ENCODE measurements around the gene RBM47.
"Not testable (repeated sequence)": the region's sequence is repeated elsewhere in the genome, so short reads cannot be mapped to it uniquely, and the experiment has no call there.

Gene RBM47

GRCh38 chr4:40629401-40630334 lies at the start of gene RBM47:
RBM47 (minus strand) TSS chr4:40629864; CDS start chr4:40438893, 190,971 bp downstream.
- no peak for DNase-seq (ENCODE audit: low read depth)

GRCh38 chr4:40678421-40678820 lies 48.8 kb upstream of the RBM47 start:
- DNase-seq (ENCODE audit: low read depth), result no peak

- DNase-seq (ENCODE audit: low read depth), result no peak
These were observed 45.5 kb upstream of the RBM47 start for GRCh38 chr4:40675166-40675565.

GRCh38 chr4:40672528-40673522 lies 43.2 kb upstream of the RBM47 start:
- peak; percentile 52 for DNase-seq (ENCODE audit: low read depth)

- DNase-seq (ENCODE audit: low read depth), result no peak
These were observed 39.8 kb upstream of the RBM47 start for GRCh38 chr4:40669504-40669903.

- no peak for DNase-seq (ENCODE audit: low read depth)
These were observed 36.2 kb upstream of the RBM47 start for GRCh38 chr4:40665842-40666241.

- DNase-seq (ENCODE audit: low read depth), result no peak
These were observed 33.4 kb upstream of the RBM47 start for GRCh38 chr4:40662962-40663604.

GRCh38 chr4:40661803-40662202 lies 32.1 kb upstream of the RBM47 start:
- no peak for DNase-seq (ENCODE audit: low read depth)

- DNase-seq (ENCODE audit: low read depth), result no peak
These were observed 26.7 kb upstream of the RBM47 start for GRCh38 chr4:40656201-40656863.

GRCh38 chr4:40651280-40651679 lies 21.6 kb upstream of the RBM47 start:
- no peak for DNase-seq (ENCODE audit: low read depth)

GRCh38 chr4:40649321-40649720 lies 19.7 kb upstream of the RBM47 start:
- DNase-seq (ENCODE audit: low read depth), result no peak

GRCh38 chr4:40648742-40649281 lies 19.1 kb upstream of the RBM47 start:
- no peak for DNase-seq (ENCODE audit: low read depth)

- DNase-seq (ENCODE audit: low read depth), result no peak
These were observed 18.5 kb upstream of the RBM47 start for GRCh38 chr4:40648131-40648530.

- no peak for DNase-seq (ENCODE audit: low read depth)
These were observed 15.9 kb upstream of the RBM47 start for GRCh38 chr4:40645586-40645985.

GRCh38 chr4:40632080-40632479 lies 2.4 kb upstream of the RBM47 start:
- no peak for DNase-seq (ENCODE audit: low read depth)

- no peak for DNase-seq (ENCODE audit: low read depth)
These were observed 814 bp upstream of the RBM47 start for GRCh38 chr4:40630335-40631021.

GRCh38 chr4:40628888-40629287 lies 776 bp downstream of the RBM47 start:
- no peak for DNase-seq (ENCODE audit: low read depth)

GRCh38 chr4:40628407-40628806 lies 1.3 kb downstream of the RBM47 start:
- DNase-seq (ENCODE audit: low read depth), result not testable (repeated sequence)

- no peak for DNase-seq (ENCODE audit: low read depth)
These were observed 2.1 kb downstream of the RBM47 start for GRCh38 chr4:40627540-40627939.

GRCh38 chr4:40626183-40626990 lies 3.3 kb downstream of the RBM47 start:
- DNase-seq (ENCODE audit: low read depth), result no peak
